Measurements from ENCODE around the gene DMPK.

DNA sequence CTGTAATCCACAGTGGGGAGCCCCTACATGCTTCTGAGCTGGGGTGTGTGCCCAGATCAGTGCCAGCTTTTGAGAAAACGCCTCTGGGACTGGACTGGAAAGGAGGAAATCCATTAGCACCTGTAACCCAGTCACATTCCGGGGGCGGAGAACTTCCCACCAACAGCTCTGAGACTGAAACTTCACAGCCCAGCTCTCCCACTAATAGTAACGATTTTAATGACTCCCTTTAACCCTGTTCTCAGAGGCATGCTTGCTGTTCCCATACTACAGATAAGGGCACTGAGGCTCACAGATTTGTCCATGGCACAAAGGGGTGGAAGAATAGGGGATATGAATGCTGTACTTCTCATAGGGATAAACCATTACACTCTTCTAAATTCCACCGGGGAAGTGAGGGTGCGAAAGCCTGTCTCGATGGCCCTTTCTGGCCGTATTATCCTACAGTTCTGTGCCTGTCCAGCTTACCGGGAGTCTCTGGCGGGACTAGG is 52.4 kb downstream of the DMPK start:
- TF ChIP-seq POLR2AphosphoS5 (IDR thresholded peaks at IDR 0.05): no peak
- TF ChIP-seq, protein P1, sequence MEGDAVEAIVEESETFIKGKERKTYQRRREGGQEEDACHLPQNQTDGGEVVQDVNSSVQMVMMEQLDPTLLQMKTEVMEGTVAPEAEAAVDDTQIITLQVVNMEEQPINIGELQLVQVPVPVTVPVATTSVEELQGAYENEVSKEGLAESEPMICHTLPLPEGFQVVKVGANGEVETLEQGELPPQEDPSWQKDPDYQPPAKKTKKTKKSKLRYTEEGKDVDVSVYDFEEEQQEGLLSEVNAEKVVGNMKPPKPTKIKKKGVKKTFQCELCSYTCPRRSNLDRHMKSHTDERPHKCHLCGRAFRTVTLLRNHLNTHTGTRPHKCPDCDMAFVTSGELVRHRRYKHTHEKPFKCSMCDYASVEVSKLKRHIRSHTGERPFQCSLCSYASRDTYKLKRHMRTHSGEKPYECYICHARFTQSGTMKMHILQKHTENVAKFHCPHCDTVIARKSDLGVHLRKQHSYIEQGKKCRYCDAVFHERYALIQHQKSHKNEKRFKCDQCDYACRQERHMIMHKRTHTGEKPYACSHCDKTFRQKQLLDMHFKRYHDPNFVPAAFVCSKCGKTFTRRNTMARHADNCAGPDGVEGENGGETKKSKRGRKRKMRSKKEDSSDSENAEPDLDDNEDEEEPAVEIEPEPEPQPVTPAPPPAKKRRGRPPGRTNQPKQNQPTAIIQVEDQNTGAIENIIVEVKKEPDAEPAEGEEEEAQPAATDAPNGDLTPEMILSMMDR (IDR thresholded peaks at IDR 0.05): no peak
- TF ChIP-seq POLR2A (IDR thresholded peaks at IDR 0.05): no peak
